Measurements from ENCODE around the gene DOK3. TPM values are rescaled to one million over a fixed set of nuclear protein-coding genes. Genes with fewer than 3 reads are reported as not detected.

DOK3 gene
- total RNA-seq, 4 donors from 2014 or later: 6.1 to 16.6 (median 6.6) TPM

- no peaks in the 10 kb centered on the region for H3K9me3 ChIP-seq
- peak within 1 kb of the TSS; percentile 57 to 89 for H3K4me3 ChIP-seq
- no peaks in the 10 kb centered on the region for H3K27me3 ChIP-seq
- peaks cover 0 to 7% of the 10 kb centered on the region in 2 donors for H3K36me3 ChIP-seq
- 0% methylated on average over 1 to 2 of the region's 69 CpGs for WGBS, 2 donors (ENCODE audit: low coverage in 1 of 2)
- H3K27ac ChIP-seq: peak within 1 kb of the TSS; percentile 74 to 99 (median 93)
- peaks cover 0 to 96% (median 69%) of the 10 kb centered on the region in 3 donors for H3K4me1 ChIP-seq
- peak; percentile 65 for ATAC-seq
- TF ChIP-seq POLR2AphosphoS5 (IDR thresholded peaks at IDR 0.05) (peak; percentile 14), POLR2A (IDR thresholded peaks at IDR 0.05) (peak in 1 of 2 donors; percentile 10), EP300 (IDR thresholded peaks at IDR 0.05) (no peak)
- TF ChIP-seq, protein P1, sequence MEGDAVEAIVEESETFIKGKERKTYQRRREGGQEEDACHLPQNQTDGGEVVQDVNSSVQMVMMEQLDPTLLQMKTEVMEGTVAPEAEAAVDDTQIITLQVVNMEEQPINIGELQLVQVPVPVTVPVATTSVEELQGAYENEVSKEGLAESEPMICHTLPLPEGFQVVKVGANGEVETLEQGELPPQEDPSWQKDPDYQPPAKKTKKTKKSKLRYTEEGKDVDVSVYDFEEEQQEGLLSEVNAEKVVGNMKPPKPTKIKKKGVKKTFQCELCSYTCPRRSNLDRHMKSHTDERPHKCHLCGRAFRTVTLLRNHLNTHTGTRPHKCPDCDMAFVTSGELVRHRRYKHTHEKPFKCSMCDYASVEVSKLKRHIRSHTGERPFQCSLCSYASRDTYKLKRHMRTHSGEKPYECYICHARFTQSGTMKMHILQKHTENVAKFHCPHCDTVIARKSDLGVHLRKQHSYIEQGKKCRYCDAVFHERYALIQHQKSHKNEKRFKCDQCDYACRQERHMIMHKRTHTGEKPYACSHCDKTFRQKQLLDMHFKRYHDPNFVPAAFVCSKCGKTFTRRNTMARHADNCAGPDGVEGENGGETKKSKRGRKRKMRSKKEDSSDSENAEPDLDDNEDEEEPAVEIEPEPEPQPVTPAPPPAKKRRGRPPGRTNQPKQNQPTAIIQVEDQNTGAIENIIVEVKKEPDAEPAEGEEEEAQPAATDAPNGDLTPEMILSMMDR (IDR thresholded peaks at IDR 0.05): no peak
Observed at GRCh38 chr5:177473443-177474001, 36.1 kb downstream of the DOK3 start, which contains the start of gene DBN1. Gene DBN1, minus strand, starts transcription at chr5:177473634. Its CDS starts 113 bp downstream, at chr5:177473521.

- peak overlapping the region; percentile 74 to 99 (median 93) for H3K27ac ChIP-seq
- H3K27me3 ChIP-seq: no peaks in the 10 kb centered on the region
- peak overlapping the region; percentile 57 to 89 for H3K4me3 ChIP-seq
- TF ChIP-seq POLR2AphosphoS5 (IDR thresholded peaks at IDR 0.05) (no peak), EP300 (IDR thresholded peaks at IDR 0.05) (no peak), POLR2A (IDR thresholded peaks at IDR 0.05) (peak in 1 of 2 donors; percentile 16)
- TF ChIP-seq, protein P1 (IDR thresholded peaks at IDR 0.05): peak in 1 of 4 experiments; percentile 18
- peaks cover 0 to 94% (median 62%) of the 10 kb centered on the region in 3 donors for H3K4me1 ChIP-seq
- H3K36me3 ChIP-seq: peaks cover 0 to 15% of the 10 kb centered on the region in 2 donors
- no peak for ATAC-seq
- no peaks in the 10 kb centered on the region for H3K9me3 ChIP-seq
- 17% methylated on average over 1 of the region's 93 CpGs; no CpG with 5 or more reads in 1 of the 2 donors for whole genome bisulfite sequencing, 2 donors (ENCODE audit: low coverage in 1 of 2)
Observed at GRCh38 chr5:177472460-177473442, 36.9 kb downstream of the DOK3 start.

DNA sequence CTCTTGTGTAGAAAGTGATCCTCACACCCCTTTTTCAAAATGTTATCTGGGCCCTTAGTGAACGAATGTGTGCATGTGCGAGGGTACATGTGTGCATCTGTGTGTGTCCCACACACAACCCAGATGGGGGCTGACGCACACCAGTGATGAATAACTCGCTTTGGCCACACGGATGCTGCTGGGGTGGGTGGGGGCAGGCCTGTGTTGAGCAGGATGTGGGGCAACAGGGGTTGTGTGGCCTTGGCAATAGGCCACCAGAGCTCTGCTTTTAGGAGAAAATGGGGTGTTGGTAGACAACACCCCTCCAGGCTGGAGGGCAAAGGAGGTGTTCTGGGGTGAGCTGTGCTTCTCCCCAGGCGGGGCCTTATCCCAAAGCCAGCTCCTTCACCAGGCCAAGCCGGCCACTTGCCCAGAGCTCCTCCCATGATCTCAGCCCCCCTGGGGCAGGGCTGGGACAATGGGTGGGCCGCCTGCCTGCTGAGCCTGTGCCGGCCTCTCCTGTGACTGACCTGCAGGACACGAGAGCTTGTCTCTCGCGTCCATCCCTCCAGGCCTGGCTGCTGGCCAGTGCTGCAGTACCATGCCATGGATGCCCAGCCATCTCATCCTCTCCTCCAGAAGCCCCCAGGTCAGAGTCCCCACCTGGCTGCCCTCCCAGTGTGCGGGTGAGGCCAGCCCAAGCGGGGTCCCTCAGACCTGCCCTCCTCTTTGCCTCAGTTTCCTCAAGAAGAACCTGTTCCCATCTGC, 37.8 kb downstream of the DOK3 start:
- Histone ChIP-seq H3K27ac (peak overlapping the region in 3 of 4 donors; percentile 91 to 99 (median 95)), H3K27me3 (no peaks in the 10 kb centered on the region), H3K9me3 (no peaks in the 10 kb centered on the region), H3K36me3 (peaks cover 0 to 24% of the 10 kb centered on the region in 2 donors), H3K4me3 (peak overlapping the region; percentile 57 to 89), H3K4me1 (peaks cover 0 to 84% (median 53%) of the 10 kb centered on the region in 3 donors)
- peak; percentile 30 for ATAC-seq
- 0 to 23% methylated on average over 3 to 4 of the region's 14 CpGs for WGBS, 2 donors (ENCODE audit: low coverage in 1 of 2)
- TF ChIP-seq POLR2A (IDR thresholded peaks at IDR 0.05) (no peak), EP300 (IDR thresholded peaks at IDR 0.05) (no peak), POLR2AphosphoS5 (IDR thresholded peaks at IDR 0.05) (no peak)
- TF ChIP-seq, protein P1 (IDR thresholded peaks at IDR 0.05): no peak

DNA sequence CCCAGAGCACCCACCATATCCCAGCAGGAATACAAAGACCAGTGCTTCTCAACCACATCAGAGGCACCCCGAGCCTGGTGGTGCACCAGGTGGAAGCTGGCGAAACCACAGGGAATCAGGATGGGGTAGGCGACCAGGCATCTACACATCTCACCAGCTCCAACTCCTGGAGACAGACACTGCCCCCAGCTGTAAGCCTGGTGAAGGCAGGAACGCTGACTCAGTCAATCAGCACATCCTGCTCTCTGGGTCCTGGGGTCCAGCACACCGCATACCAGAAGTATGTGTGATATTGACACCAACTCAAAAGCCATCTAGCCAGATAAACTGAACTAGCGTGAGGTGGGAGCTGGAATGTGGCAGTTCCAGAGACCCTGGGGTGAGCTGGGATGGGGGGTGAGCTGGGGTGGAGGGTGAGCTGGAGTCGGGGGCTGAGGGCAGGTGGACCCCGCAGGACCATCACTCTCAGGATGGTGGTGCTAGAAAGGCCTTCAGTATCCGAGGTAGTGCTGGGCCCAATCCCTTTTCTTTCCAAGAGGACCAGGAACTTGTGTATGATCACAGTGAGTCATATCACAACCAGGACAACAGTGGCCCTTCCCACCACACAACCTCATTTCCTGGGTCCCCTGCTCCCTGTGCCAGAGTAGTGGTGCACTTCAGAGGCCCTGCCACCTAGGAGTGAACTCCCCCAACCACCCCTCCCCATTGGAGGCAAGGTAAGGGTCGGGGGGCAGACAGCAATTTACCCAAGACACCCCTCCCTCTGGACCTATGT, 38.7 kb downstream of the DOK3 start:
- Histone ChIP-seq H3K4me1 (peaks cover 0 to 76% (median 46%) of the 10 kb centered on the region in 3 donors), H3K9me3 (no peaks in the 10 kb centered on the region), H3K4me3 (peak overlapping the region in 1 of 2 donors; percentile 89), H3K27ac (peak overlapping the region in 3 of 4 donors; percentile 91 to 99 (median 95)), H3K36me3 (peaks cover 0 to 33% of the 10 kb centered on the region in 2 donors), H3K27me3 (no peaks in the 10 kb centered on the region)
- WGBS, 2 donors (ENCODE audit: low coverage in 1 of 2): 70% methylated on average over 4 of the region's 10 CpGs; no CpG with 5 or more reads in 1 of the 2 donors
- TF ChIP-seq, protein P1 (IDR thresholded peaks at IDR 0.05): no peak
- TF ChIP-seq POLR2A (IDR thresholded peaks at IDR 0.05): no peak
- no peak for TF ChIP-seq POLR2AphosphoS5 (IDR thresholded peaks at IDR 0.05)
- no peak for TF ChIP-seq EP300 (IDR thresholded peaks at IDR 0.05)
- ATAC-seq: no peak
